8988T (cell line): ENCODE data around the gene C10orf90.

Source experiments
- DNase-seq: peaks from one replicate; pipeline ENCODE4 v3.0.0; 2011

Gene C10orf90

GRCh38 chr10:126670056-126670894 is at the start of gene C10orf90:
Gene C10orf90, minus strand, starts transcription at chr10:126670693. Its CDS starts 213 bp downstream, at chr10:126670480.
- DNase-seq = no peak

GRCh38 chr10:126716366-126716765 is 45.9 kb upstream of the C10orf90 start:
- no peak for DNase-seq

DNA sequence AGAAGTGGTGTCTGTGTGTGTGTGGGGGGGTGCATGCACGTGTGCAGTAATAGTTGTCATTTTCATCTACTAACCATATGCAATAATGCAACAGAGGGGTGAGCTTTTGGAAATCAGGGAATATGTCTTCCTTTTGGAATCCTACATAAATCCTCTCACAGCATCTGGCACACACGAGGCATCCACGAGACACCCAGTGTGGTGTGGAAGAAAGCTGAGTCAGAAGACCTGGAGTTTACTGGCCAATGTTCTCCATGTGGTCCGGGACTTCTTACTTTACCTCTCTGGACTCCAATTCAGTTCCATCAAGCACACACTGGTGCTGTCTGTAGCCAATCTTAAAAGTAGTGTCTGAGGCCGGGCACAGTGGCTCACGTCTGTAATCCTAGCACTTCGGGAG is 43.1 kb upstream of the C10orf90 start:
- DNase-seq = no peak

GRCh38 chr10:126712681-126713080 is 42.2 kb upstream of the C10orf90 start:
- no peak for DNase-seq

DNA sequence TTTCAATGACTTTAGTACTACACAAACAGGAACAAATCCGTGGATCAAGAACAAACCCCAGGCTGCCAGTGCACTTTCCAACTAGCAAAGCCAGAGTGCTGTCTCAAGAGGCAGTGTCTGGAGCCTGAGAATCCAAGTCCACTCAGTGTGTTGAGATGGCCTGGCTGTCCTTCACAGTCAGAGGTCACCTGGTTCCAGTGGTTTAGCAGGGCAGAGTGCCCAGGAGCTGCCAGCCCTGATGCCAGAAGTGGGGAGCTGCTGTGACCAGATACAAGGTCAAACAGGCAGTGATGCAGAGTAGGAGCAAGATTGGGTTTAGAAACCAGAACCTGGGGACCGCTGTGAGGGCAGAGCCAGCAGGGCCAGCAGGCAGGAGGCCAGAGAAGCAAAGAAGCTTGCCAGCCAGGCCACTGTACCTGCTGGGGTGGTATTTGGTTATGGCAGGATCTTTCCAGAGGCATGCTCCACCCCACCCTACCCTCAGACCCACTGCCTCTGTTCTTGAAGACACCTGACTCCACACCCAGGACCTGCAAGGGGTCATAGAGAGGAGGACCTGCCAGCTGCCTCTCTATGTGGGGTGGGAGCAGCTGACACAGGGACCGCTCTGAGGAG is 35.6 kb upstream of the C10orf90 start:
- no peak for DNase-seq

DNA sequence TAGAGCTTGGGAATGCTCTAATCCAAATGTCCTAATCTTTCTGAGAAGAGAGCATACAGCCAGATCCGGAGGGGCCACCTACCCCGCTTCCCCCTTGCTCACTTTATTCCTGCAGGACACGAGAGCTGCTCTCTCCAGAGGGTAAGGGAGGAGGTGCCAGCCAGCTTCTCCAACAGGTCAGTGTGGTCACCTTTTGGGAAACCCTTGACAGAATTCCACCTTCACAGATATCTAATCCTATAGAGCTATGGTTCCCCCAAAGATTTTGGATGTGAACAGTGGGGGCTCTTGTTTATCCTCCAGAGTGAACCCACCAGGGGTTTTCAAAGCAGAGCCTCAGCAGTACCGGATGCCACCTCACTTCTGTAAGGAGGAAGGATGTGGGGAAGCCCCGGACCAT is 34.6 kb upstream of the C10orf90 start:
- no peak for DNase-seq

GRCh38 chr10:126704649-126705048 is 34.2 kb upstream of the C10orf90 start:
- no peak for DNase-seq

DNA sequence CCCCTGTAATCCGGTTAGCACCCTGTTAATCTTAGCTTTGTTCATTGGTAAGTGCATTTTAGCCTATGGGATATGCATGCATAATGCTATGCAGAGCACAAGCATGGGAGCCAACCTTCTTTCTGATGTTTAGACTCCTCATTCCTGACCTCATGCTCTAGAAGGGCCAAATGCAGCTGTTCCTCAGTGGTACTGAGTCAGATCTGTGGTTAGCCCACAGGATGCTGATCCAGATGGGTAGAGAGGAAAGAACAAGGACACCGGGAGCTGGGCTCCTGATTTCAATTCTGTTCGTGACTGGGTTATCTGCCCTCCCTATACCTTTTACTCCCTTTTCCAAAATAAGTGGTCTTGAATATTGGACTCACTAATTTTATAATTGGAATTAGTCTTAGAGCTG is 31.7 kb upstream of the C10orf90 start:
- DNase-seq = no peak

DNA sequence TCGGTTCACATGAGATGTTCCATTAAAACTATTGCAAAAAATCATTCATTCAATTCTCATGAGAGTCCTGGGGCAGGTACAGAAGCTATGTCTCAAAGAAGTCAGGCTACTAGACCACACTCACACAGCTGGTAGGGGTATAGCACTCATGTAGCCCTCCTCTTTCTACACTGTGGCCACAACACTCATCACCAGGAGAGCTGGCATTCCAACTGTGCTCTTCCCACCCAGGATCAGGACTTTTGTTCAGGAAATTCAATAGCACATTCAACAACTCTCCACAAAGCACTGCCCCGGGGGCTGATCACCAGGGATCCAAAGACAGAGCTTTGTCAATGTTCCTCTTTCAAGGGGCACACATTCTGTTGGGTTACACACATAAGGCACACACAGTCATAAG is 31.0 kb upstream of the C10orf90 start:
- no peak for DNase-seq

DNA sequence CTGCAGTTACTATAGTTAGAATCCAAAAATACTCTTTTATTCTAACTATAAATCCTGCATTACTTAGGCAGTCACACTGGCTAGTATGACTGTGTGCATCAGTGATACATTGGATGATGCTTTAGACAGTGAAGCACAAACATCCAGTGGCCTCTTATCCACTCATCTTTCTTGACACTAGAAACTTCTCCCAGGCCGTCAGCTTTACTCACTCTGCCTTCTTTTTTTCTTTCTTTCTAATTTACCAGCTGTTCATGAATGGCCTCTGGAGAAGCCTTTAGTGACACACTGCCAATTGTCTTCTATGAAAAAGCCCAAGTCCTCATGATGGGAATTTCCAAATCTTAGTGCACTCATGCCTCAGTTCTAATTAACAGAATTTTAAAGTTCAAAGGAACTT is 26.2 kb upstream of the C10orf90 start:
- DNase-seq = no peak

- no peak for DNase-seq
These were observed 21.0 kb upstream of the C10orf90 start for GRCh38 chr10:126691456-126691855.

GRCh38 chr10:126690534-126690933 is 20.0 kb upstream of the C10orf90 start:
- no peak for DNase-seq

DNA sequence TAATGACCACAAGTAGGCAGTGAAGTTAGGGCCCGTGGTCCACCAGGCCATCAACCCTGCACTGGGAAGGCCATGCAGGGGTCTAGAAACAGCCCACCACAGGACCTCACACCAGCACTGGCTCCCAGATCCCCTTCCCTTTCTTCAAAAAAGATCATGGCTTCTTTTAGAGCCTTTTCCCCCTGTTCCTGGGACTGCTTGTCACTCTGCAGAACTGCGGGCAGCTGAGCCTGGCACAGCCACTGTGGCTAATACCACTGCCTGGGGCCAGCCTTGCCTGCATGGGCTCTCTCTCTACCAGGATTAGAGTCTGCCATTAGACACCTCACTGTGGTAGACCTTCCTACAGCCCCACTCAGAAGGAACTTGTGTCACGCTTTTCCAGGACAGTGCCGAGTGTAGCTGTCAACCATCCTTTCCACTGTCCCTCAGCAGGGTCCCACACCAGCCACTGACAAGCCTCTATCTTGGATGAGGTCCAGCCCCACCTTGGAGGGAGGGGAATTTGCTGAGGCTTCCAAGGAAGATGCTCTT is 19.0 kb upstream of the C10orf90 start:
- no peak for DNase-seq

DNA sequence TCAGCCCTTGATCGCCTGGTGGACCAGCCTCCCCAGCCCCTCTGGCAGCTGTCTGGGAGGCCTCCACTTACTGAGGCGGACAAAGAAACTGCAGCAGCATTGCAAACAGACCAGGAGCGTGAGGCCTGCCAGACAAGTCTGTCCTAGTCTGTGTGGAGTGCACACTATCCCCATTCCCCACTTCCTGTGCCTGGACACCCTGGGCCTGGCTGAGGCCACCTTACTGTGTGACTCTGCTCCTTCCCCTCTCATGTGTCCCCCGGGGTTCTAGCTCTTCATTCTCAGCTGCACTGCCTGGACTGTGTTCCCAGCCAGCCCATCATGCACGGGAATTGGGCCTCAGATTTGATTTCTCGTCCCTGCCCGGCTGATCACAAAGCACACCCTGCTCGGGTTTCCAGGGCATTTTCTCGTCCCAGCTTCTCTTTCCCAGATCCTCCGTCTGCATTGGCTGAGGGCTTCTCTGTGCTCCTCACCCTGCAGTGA is 16.7 kb upstream of the C10orf90 start:
- no peak for DNase-seq

DNA sequence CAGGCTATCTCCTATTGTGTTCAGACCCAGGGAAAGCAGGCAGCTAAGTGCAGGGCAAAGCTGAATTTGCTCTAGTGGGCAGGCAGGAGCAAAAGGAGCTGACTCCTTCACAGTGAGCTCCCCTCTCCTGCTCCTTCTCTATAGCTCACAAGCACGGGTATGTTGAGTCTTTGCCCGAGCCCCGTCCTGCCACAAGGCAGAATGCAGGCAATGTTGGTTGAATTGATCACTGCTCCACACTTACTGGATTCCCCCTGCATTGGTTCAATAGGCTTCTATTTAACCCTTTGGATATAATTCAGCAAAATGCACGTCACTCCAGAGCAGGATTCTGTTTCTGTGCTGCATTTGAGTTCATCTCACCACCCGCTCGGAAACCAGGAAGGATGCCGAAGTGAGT is 16.2 kb upstream of the C10orf90 start:
- no peak for DNase-seq

DNA sequence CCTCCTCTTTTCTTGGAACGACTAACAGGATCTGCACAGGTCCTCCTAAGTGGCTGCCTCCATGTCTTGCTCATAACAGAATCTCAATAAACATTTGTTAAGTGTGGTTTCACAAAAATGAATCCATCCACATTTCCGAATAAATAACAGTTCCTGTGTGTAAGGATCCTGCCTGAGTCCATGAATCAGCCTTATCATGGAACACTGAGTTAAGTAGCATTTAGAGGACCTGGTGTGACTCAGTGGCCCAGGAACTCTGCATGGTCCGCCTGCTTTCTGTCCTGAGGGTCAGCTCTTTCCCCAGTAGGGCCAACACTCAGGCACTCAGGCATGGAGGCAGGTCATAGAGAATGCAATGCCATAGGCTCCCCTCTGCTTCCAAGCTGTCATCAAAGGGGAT is 15.8 kb upstream of the C10orf90 start:
- DNase-seq = no peak

DNA sequence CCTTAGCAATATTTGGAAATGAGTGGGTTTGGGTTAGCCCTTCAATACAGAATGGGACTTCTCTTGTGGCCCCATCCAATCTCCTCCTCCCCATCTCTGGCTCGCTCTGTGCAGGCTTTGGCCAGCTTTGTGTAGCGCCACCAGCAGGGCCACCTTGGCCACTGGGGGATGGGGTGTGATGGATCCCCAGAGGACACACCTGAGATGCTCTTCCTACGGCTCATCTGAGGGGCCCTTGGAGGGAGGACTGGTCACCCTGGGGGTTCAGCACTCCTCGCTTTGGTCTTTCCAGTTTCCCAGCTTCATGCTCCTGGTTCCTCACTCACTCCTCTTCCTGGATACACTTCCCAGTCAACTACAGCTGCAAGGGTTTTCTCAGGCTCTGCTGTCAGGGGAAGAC is 15.3 kb upstream of the C10orf90 start:
- DNase-seq = no peak

GRCh38 chr10:126684171-126684745 is 13.8 kb upstream of the C10orf90 start:
- no peak for DNase-seq

DNA sequence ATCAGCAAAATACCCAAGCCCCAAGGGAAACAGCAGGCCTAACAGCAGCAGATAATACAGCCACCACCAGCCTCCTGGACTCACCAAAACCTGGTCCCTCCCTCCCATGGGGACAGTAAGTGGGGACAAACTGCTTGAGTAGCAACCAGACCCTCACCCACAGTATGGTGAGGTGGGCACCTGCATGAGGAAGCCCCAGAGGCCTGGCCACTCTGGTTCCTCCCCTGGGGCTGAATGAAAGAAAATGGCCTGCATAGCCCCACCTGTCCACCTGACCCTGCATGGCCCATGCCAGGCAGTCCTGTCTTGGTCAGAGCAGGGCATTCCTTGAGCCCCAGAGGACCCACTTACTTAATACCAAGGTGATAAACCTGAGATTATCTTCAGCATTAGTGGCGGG is 13.0 kb upstream of the C10orf90 start:
- DNase-seq = no peak

GRCh38 chr10:126675656-126676438 is 5.4 kb upstream of the C10orf90 start:
- DNase-seq = no peak

DNA sequence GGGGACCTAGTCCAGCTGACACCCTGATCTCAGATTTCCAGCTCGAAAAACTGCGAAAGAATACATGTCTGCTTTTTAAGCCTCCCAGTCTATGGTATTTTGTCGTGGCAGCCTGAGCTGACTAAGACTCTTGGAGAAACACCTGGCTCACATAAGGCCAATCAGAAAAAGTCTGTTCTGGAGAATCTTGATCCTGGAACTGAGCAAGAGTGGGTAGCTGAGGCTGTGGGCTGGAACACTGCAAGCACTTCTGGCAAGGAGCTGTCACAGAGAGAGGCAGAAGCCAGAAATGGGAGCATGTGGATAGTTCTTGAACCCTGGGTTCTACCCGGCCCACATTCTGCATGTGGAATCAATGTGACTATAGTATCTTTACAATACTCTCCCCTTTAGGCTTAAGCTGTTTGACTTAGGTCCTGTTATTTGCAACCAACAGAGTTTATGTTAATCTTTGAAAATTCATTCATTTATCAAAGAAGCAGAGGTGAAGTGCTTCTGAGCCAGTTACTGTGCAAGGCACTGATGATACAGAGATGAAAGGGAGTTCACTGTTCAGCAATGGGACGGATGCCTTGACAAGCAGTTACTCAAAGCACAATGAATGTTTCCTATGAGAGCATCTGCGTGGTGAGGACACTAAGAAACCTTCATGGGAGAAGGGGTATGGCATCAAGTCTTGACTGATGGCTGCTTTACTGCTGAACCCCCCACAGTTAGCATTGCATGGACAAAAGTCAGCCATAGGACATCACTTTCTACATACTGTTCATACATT is 4.4 kb upstream of the C10orf90 start:
- DNase-seq = no peak

- no peak for DNase-seq
These were observed 3.1 kb upstream of the C10orf90 start for GRCh38 chr10:126673565-126673964.
